Myocyte (in vitro differentiated cells): ENCODE results near the gene KRT80. TPM values are rescaled to one million over a fixed set of nuclear protein-coding genes. Genes with fewer than 3 reads are reported as not detected.

Source experiments
- DNase-seq: peaks from one replicate; pipeline ENCODE4 v3.0.0-alpha.2; 2012; ENCODE audit warnings: low read depth
- total RNA-seq: library from RNA; depleted of rRNA; stranded (reverse); fragments of >200 nt; gene quantifications from 2 replicates; pipeline ENCODE4 v1.2.3, GENCODE V29; 2014

KRT80 gene
- total RNA-seq, 1 donor from 2014 or later, result 46.3 TPM

- DNase-seq, result peak; percentile 94
Measured at GRCh38 chr12:52181746-52182145, 10.1 kb downstream of the KRT80 start.

GRCh38 chr12:52180971-52181628 lies 10.7 kb downstream of the KRT80 start:
- no peak for DNase-seq

- peak; percentile 73 for DNase-seq
Measured at GRCh38 chr12:52179396-52179973, 12.3 kb downstream of the KRT80 start.

- peak; percentile 59 for DNase-seq
Measured at GRCh38 chr12:52178984-52179383, 12.8 kb downstream of the KRT80 start.

- no peak for DNase-seq
Measured at GRCh38 chr12:52178443-52178842, 13.4 kb downstream of the KRT80 start.

GRCh38 chr12:52175371-52176350 lies 16.2 kb downstream of the KRT80 start:
- DNase-seq, result peak; percentile 83

GRCh38 chr12:52173526-52173925 lies 18.3 kb downstream of the KRT80 start:
- no peak for DNase-seq

- DNase-seq, result no peak
Measured at GRCh38 chr12:52172956-52173355, 18.9 kb downstream of the KRT80 start.

- peak; percentile 86 for DNase-seq
Measured at GRCh38 chr12:52171950-52172512, 19.8 kb downstream of the KRT80 start.

- no peak for DNase-seq
Measured at GRCh38 chr12:52170827-52171226, 21.0 kb downstream of the KRT80 start.

GRCh38 chr12:52169886-52170285 lies 21.9 kb downstream of the KRT80 start:
- no peak for DNase-seq

GRCh38 chr12:52168019-52168717 lies 23.6 kb downstream of the KRT80 start:
- DNase-seq, result peak; percentile 69

- no peak for DNase-seq
Measured at GRCh38 chr12:52167526-52167925, 24.3 kb downstream of the KRT80 start.

- no peak for DNase-seq
Measured at GRCh38 chr12:52166672-52167071, 25.1 kb downstream of the KRT80 start.

GRCh38 chr12:52165096-52165855 lies 26.5 kb downstream of the KRT80 start:
- DNase-seq, result no peak

GRCh38 chr12:52164624-52165023 lies 27.2 kb downstream of the KRT80 start:
- no peak for DNase-seq

GRCh38 chr12:52162981-52163380 lies 28.8 kb downstream of the KRT80 start:
- DNase-seq, result no peak

GRCh38 chr12:52160200-52160599 lies 31.6 kb downstream of the KRT80 start:
- DNase-seq, result no peak

- no peak for DNase-seq
Measured at GRCh38 chr12:52157566-52158150, 34.2 kb downstream of the KRT80 start.
